MM.1S (cell line): ENCODE measurements around the gene ABHD3.

Experiments
- CTCF ChIP-seq: fragments of 300-600 bp; sonication (generic); IDR thresholded peaks from 2 replicates; pipeline ENCODE4 v1.5.1; 2016; ENCODE audit warnings: antibody characterized with exemption, low read length, mixed read lengths
- EZH2 ChIP-seq: fragments of 300-600 bp; sonication (generic); optimal IDR thresholded peaks from 2 replicates; pipeline ENCODE3; 2017; ENCODE audit warnings: low read depth, mild to moderate bottlenecking, antibody characterized with exemption, low read length, mixed read lengths

DNA sequence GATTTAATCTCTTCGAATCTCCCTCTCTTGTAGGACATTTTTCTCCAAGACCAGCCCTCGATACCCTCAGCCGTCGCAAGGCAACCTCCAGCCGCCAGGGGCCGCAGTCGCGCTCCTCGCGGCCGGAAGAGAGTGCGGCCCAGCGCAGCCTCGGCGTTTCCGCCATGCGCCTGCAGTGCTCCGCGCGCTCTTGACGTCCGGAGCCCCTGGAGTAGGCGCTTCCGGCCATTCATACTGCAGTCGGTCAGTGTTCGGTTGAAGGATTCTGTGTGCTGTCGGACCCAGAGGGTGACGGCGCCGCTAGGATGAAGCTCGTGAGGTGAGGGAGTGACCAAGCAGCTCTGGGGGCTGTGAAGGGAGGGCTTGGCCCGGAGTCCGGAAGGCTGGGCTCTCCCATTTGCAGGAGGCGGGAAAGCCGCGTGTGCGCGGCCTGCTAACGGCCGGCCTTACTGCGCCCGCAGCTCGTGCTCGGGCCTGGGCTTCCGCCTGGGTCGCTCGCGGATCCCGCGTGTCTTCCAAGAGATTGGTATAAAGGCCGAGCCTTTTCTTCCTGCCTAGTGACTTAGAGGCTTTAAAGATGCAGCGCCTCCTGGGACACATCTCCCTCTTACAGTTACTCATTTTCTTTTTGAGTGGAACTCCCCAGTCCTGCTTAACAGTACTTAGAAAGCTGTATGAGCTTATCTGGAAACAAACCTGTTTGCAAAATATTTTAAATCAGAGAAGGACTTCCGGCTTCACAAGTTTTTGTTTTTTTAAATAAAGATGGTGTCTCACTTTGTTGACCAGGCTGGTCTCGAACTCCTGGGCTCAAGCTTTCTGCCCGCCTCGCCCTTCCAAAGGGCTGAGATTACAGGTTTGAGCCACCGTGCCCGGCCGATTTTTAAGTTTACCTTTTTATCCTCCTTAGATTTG is 92.2 kb downstream of the ABHD3 start, which contains the start of gene SNRPD1:
- TF ChIP-seq CTCF (peak; percentile 90), EZH2 (no peak)
